Measurements from ENCODE around the gene SMPX.

- TF ChIP-seq CTCF (conservative IDR thresholded peaks at IDR 0.05; ENCODE audit: low read length) (no peak), EZH2phosphoT487 (IDR thresholded peaks at IDR 0.05; ENCODE audit: borderline replicate concordance, low read depth, low read length) (no peak)
These were observed 6.1 kb upstream of the SMPX start for GRCh38 chrX:21764008-21764407.
